Measurements from ENCODE around the gene TMED10.

DNA sequence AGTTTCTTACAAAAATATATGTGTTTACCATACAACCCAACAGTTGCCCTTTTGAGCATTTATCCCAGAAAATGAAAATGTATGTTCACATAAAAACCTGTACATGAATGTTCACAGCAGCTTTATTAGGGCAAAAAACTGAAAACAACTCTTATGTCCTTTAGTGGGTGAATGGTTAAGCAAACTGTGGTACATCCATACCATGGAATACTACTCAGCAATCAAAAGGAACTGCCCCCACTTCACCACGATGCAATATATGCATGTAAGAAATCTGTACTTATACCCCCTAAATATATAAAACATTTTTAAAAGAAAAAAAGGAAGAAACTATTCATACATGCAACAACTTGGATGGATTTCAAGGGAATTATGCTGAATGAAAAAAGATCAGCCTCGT is 42.8 kb downstream of the TMED10 start:
- TF ChIP-seq, protein P1, sequence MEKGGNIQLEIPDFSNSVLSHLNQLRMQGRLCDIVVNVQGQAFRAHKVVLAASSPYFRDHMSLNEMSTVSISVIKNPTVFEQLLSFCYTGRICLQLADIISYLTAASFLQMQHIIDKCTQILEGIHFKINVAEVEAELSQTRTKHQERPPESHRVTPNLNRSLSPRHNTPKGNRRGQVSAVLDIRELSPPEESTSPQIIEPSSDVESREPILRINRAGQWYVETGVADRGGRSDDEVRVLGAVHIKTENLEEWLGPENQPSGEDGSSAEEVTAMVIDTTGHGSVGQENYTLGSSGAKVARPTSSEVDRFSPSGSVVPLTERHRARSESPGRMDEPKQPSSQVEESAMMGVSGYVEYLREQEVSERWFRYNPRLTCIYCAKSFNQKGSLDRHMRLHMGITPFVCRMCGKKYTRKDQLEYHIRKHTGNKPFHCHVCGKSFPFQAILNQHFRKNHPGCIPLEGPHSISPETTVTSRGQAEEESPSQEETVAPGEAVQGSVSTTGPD (CRISPR knock-in tag; IDR thresholded peaks at IDR 0.05): no peak
- TF ChIP-seq ZNF34 (CRISPR knock-in tag; IDR thresholded peaks at IDR 0.05; ENCODE audit: borderline replicate concordance) (no peak), STAT5B (CRISPR knock-in tag; IDR thresholded peaks at IDR 0.05) (no peak), POLR2AphosphoS2 (IDR thresholded peaks at IDR 0.05; ENCODE audit: low read depth, low read length) (no peak), HDAC2 (CRISPR knock-in tag; IDR thresholded peaks at IDR 0.05) (no peak), ZNF776 (CRISPR knock-in tag; IDR thresholded peaks at IDR 0.05) (no peak), NKX3-1 (CRISPR knock-in tag; IDR thresholded peaks at IDR 0.05) (no peak), ZNF274 (CRISPR knock-in tag; IDR thresholded peaks at IDR 0.05) (no peak), POLR2AphosphoS5 (IDR thresholded peaks at IDR 0.05; ENCODE audit: low read depth, low read length) (no peak)
- TF ChIP-seq, protein P2, sequence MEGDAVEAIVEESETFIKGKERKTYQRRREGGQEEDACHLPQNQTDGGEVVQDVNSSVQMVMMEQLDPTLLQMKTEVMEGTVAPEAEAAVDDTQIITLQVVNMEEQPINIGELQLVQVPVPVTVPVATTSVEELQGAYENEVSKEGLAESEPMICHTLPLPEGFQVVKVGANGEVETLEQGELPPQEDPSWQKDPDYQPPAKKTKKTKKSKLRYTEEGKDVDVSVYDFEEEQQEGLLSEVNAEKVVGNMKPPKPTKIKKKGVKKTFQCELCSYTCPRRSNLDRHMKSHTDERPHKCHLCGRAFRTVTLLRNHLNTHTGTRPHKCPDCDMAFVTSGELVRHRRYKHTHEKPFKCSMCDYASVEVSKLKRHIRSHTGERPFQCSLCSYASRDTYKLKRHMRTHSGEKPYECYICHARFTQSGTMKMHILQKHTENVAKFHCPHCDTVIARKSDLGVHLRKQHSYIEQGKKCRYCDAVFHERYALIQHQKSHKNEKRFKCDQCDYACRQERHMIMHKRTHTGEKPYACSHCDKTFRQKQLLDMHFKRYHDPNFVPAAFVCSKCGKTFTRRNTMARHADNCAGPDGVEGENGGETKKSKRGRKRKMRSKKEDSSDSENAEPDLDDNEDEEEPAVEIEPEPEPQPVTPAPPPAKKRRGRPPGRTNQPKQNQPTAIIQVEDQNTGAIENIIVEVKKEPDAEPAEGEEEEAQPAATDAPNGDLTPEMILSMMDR (CRISPR knock-in tag; IDR thresholded peaks at IDR 0.05): no peak
- TF ChIP-seq, protein P3, sequence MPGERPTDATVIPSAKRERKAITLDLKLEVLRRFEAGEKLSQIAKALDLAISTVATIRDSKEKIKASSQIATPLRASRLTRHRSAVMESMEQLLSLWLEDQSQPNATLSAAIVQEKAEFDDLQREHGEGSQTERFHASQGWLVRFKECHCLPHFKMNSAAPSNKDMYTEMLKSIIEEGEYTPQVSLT (CRISPR knock-in tag; IDR thresholded peaks at IDR 0.05; ENCODE audit: borderline replicate concordance, low read depth): no peak
